HL-60 (cell line): ENCODE data around the gene KRT81.
"Not testable (repeated sequence)": the region's sequence is repeated elsewhere in the genome, so short reads cannot be mapped to it uniquely, and the experiment has no call there.

Experiments used
- DNase-seq, 2 experiments: peaks; one replicate each; pipeline ENCODE4 v3.0.0-alpha.2; 2010 to 2020; ENCODE audit warnings: low read depth in 1 of 2, low spot score in 1 of 2
- H3K27ac ChIP-seq: fragments of 250-450 bp; sonication (Bioruptor Pico); replicated peaks from 2 replicates; pipeline ENCODE4 v1.5.1; 2020; ENCODE audit warnings: mild to moderate bottlenecking, moderate library complexity
- H3K27me3 ChIP-seq: fragments of 250-450 bp; sonication (Bioruptor Pico); 2 replicates; pipeline ENCODE4 v1.5.1; 2021; ENCODE audit warnings: mild to moderate bottlenecking, moderate library complexity; ENCODE audit not compliant: insufficient read depth, poor library complexity, severe bottlenecking
- H3K4me3 ChIP-seq: replicated peaks from 2 replicates; pipeline ENCODE4 v1.5.1; 2011; ENCODE audit warnings: mild to moderate bottlenecking, control low read depth, low read length; ENCODE audit not compliant: insufficient read depth
- CTCF ChIP-seq: IDR thresholded peaks from one replicate; pipeline ENCODE4 v1.5.1; 2011; ENCODE audit warnings: low read length, control low read depth, inconsistent platforms; ENCODE audit not compliant: insufficient read depth
- GABPA ChIP-seq: IDR thresholded peaks from 2 replicates; pipeline ENCODE4 v1.6.1; 2012; ENCODE audit warnings: low read depth
- POLR2AphosphoS5 ChIP-seq: IDR thresholded peaks from 2 replicates; pipeline ENCODE4 v1.6.1; 2012; ENCODE audit warnings: low read depth
- REST ChIP-seq: IDR thresholded peaks from 2 replicates; pipeline ENCODE4 v1.6.1; 2012; ENCODE audit warnings: low read depth; ENCODE audit not compliant: insufficient replicate concordance
- SPI1 ChIP-seq: IDR thresholded peaks from 2 replicates; pipeline ENCODE4 v1.6.1; 2012; ENCODE audit warnings: low read depth, mild to moderate bottlenecking, borderline replicate concordance

The KRT81 gene

DNA sequence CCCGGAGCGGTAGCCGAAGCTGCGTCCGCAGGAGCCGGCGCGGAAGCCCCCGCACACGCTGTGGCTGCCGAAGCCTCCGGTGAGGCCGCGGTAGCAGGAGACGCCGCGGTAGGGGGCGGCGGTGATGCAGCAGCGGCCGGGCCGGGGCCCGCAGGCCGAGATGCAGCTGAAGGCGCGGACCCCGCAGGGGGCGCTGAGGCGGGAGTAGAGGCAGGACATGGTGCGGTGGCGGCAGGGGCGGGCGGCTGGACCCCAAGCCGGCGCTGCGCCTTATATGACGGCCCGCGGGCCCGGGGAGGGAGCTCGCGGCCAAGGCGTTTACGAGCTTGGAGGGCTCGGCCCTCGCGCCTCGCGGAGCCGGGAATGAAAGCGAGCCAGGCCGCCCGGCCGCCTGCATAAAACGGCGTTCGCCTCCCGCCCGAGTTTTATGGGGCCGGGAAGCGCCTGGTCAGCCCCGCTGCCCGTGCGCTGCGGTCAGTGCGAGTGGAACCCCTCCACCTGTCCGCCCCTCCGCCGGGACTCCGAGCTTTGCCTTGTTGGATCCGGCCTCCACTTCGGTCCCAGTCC, 32.9 kb downstream of the KRT81 start:
- no peak for DNase-seq
- Histone ChIP-seq H3K27ac (no peak overlapping the region), H3K27me3 (peaks cover 28% of the 10 kb centered on the region), H3K4me3 (no peak overlapping the region)
- TF ChIP-seq GABPA (no peak), POLR2AphosphoS5 (no peak)

- H3K27me3 ChIP-seq = peaks cover 28% of the 10 kb centered on the region
- not testable (repeated sequence) for H3K4me3 ChIP-seq, H3K27ac ChIP-seq, DNase-seq
These were observed 33.4 kb downstream of the KRT81 start for GRCh38 chr12:52257922-52258321.

DNA sequence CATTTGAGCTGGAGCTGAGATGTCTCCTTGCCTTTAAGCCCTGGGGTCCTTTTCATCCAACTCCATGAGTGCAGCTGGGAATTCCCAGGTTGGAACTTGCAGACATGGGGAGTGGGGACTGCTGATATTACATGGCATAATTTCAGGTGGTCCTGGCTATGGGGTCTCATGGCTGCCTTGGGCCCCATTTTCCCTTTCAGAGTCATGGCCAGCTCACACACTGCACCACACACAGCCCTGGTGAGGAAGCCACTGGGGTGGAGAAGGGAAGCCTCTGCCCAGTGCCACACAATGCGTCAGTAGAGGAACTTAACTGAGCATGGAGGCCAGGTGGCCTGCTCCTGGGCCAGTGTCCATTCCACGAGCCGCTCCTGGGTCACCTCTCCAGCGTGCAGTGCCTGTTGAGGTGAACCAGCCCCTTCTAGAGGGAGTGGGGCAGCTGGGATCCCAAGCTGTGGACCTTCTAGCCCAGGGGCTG, 34.2 kb downstream of the KRT81 start:
- DNase-seq = no peak
- Histone ChIP-seq H3K27me3 (peaks cover 28% of the 10 kb centered on the region), H3K4me3 (no peak overlapping the region), H3K27ac (no peak overlapping the region)
- TF ChIP-seq SPI1 = no peak
- no peak for TF ChIP-seq GABPA
- no peak for TF ChIP-seq REST
- no peak for TF ChIP-seq CTCF
- no peak for TF ChIP-seq POLR2AphosphoS5

DNA sequence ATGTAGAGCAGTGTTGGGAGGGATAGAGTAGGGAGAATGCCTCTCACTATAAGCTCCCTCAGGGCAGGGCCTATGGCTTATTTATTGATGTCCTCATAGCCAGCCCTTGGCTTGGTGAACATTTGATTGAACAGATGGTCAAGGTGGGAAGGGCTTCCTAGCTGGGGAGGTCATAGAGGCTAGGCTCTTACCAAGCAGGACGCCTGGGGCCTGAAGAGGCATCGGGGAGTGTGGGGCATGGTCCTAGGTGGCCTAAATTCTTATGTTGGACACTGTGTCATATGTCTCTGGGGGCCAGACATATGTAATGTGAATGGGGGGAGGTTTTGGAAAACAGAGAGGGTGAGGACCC, 34.8 kb downstream of the KRT81 start:
- Histone ChIP-seq H3K27ac (no peak overlapping the region), H3K27me3 (peaks cover 28% of the 10 kb centered on the region), H3K4me3 (no peak overlapping the region)
- TF ChIP-seq POLR2AphosphoS5 = no peak
- DNase-seq = no peak

- Histone ChIP-seq H3K4me3 (no peak overlapping the region), H3K27ac (no peak overlapping the region), H3K27me3 (peaks cover 28% of the 10 kb centered on the region)
- no peak for DNase-seq
- TF ChIP-seq GABPA (no peak), SPI1 (no peak), POLR2AphosphoS5 (no peak), CTCF (no peak), REST (no peak)
These were observed 35.3 kb downstream of the KRT81 start for GRCh38 chr12:52255926-52256583.
